SK-N-MC (cell line): ENCODE data around the gene NAE1.

Source experiments
- EZH2 ChIP-seq: fragments of 200-600 bp; sonication (generic); IDR thresholded peaks from one replicate; pipeline ENCODE4 v1.6.1; 2017; ENCODE audit warnings: antibody characterized with exemption
- FOXP2 ChIP-seq: optimal IDR thresholded peaks from 2 replicates; pipeline ENCODE3; 2011; ENCODE audit warnings: mild to moderate bottlenecking, moderate library complexity; ENCODE audit not compliant: insufficient read depth; ENCODE audit errors: extremely low read length, control extremely low read depth
- POLR2AphosphoS5 ChIP-seq: IDR thresholded peaks from 2 replicates; pipeline ENCODE4 v1.6.1; 2012; ENCODE audit warnings: mild to moderate bottlenecking, low read depth, low read length, borderline replicate concordance

DNA sequence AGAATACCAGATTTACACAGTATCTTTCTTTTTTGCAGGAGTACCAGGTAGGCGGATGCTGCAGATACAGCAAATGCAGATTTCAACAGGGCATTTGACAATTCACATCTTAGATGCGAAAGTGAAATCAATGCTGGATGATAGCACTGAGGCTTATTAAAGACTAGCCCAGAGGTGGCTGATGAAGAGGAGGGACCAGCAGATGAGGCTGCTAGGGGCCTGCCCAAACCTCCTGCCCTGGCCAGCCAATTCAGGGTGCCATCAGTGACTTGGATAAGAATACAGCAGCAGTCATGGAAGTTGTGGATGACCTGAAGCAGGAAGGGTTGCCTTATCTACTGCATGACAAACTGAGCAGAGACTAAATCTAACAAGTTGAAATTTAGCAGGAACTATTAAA lies 77.8 kb downstream of the NAE1 start:
- no peak for TF ChIP-seq POLR2AphosphoS5
- no peak for TF ChIP-seq EZH2
- no peak for TF ChIP-seq FOXP2
